Measurements from ENCODE around the gene PTPRK. TPM values are rescaled to one million over a fixed set of nuclear protein-coding genes. Genes with fewer than 3 reads are reported as not detected.

The PTPRK gene
- total RNA-seq, 2 donors from 2014 or later = 33.7 to 36.0 TPM

DNA sequence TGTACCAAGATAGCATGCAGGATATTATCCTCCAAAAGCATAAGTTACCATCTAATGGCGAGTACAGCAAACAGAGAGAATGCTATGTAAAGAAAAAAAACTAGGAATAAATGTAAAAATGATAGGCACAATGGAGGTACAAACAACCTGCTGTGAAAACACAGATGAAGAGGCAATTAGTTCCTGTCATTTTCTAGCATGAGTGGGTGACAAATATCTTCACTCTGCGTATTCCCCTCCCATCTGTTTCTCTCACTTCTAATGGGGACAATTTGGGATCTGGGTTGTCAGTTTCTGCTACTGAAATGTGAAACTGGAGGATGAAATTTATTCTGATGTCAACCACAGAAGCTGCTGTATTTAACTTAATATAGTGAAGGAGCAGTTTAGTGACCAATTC, 11.7 kb upstream of the PTPRK start:
- Histone ChIP-seq H3K36me3 (no peaks in the 10 kb centered on the region), H3K4me3 (no peak overlapping the region), H3K27me3 (replicated peaks; ENCODE audit: insufficient read depth) (no peaks in the 10 kb centered on the region), H3K4me1 (ENCODE audit: control insufficient read depth in 1 of 2, low read depth in 2 of 2) (no peaks in the 10 kb centered on the region), H3K9me3 (no peaks in the 10 kb centered on the region), H3K27ac (no peak overlapping the region)
- no peak for DNase-seq (ENCODE audit: low spot score)
- TF ChIP-seq, protein P1, sequence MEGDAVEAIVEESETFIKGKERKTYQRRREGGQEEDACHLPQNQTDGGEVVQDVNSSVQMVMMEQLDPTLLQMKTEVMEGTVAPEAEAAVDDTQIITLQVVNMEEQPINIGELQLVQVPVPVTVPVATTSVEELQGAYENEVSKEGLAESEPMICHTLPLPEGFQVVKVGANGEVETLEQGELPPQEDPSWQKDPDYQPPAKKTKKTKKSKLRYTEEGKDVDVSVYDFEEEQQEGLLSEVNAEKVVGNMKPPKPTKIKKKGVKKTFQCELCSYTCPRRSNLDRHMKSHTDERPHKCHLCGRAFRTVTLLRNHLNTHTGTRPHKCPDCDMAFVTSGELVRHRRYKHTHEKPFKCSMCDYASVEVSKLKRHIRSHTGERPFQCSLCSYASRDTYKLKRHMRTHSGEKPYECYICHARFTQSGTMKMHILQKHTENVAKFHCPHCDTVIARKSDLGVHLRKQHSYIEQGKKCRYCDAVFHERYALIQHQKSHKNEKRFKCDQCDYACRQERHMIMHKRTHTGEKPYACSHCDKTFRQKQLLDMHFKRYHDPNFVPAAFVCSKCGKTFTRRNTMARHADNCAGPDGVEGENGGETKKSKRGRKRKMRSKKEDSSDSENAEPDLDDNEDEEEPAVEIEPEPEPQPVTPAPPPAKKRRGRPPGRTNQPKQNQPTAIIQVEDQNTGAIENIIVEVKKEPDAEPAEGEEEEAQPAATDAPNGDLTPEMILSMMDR (IDR thresholded peaks at IDR 0.05) = no peak
- ATAC-seq (ENCODE audit: insufficient number of reproducible peaks, low FRiP score, low read depth) = no peak

DNA sequence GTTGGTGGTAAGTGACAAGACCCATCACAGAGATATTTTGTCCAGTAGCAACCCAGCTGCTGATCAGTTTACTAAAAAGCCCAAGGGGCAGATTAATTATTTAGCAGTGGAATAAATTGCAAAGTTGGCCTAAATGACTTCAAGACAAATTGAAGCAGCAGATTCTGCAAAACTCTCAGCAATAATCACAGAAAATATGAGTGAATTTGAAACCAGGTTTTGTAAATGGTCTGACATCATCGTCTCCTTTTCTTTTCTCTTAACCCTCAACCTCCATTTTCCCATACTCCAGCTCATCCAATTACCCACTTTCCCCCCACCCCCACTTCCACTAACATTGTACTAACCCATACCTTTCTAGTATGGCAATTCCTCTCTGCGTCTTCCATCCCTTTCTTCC, 11.3 kb upstream of the PTPRK start:
- no peak overlapping the region for H3K27ac ChIP-seq
- TF ChIP-seq, protein P1 (IDR thresholded peaks at IDR 0.05) = no peak
- H3K27me3 ChIP-seq (replicated peaks; ENCODE audit: insufficient read depth) = no peaks in the 10 kb centered on the region
- H3K4me1 ChIP-seq (ENCODE audit: control insufficient read depth in 1 of 2, low read depth in 2 of 2) = no peaks in the 10 kb centered on the region
- H3K9me3 ChIP-seq = no peaks in the 10 kb centered on the region
- DNase-seq (ENCODE audit: low spot score) = no peak
- H3K4me3 ChIP-seq = no peak overlapping the region
- H3K36me3 ChIP-seq = no peaks in the 10 kb centered on the region
- no peak for ATAC-seq (ENCODE audit: insufficient number of reproducible peaks, low FRiP score, low read depth)

DNA sequence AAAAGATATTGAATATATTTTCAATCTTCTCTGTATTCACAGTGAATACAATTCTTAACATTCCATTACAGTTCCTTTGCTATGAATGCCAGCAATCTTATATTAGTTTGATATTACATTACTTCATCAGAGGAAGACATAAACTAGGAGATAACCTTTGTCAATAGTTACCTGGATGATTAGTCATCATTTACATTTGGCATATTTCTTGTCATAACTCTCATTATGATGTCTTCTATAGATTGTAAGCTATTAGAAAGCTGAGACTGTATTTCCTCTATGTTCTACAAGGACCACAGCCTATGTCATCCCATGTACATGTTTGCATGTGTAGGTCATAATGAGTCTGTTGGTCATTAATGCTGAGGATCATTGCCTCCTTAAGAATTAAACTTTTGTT, 7.8 kb upstream of the PTPRK start:
- Histone ChIP-seq H3K27me3 (replicated peaks; ENCODE audit: insufficient read depth) (no peaks in the 10 kb centered on the region), H3K27ac (no peak overlapping the region), H3K4me3 (no peak overlapping the region), H3K36me3 (no peaks in the 10 kb centered on the region), H3K4me1 (ENCODE audit: control insufficient read depth in 1 of 2, low read depth in 2 of 2) (no peaks in the 10 kb centered on the region), H3K9me3 (no peaks in the 10 kb centered on the region)
- ATAC-seq (ENCODE audit: insufficient number of reproducible peaks, low FRiP score, low read depth) (no peak), DNase-seq (ENCODE audit: low spot score) (no peak)
- TF ChIP-seq, protein P1 (IDR thresholded peaks at IDR 0.05) = no peak

DNA sequence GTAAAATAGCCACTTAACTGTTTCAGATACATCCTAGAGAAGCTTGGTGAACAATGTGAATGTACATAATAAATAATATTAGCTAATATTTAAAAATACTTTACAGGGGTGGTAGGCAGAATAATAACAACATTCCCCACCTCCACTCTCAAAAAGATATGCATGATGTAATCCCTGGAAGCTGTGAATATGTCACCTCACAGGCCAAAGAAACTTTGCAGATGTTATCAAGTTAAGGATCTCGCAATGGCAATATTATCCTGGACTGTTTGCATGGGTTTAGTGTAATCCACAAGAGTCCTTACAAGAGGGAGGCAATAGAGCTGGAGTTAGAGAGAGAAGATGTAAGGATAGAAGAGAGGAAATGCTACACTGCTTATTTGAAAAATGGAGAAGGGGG, 7.0 kb upstream of the PTPRK start:
- TF ChIP-seq, protein P1 (IDR thresholded peaks at IDR 0.05) = no peak
- Histone ChIP-seq H3K27me3 (replicated peaks; ENCODE audit: insufficient read depth) (no peaks in the 10 kb centered on the region), H3K36me3 (no peaks in the 10 kb centered on the region), H3K4me1 (ENCODE audit: control insufficient read depth in 1 of 2, low read depth in 2 of 2) (no peaks in the 10 kb centered on the region), H3K27ac (no peak overlapping the region), H3K4me3 (no peak overlapping the region), H3K9me3 (no peaks in the 10 kb centered on the region)
- DNase-seq (ENCODE audit: low spot score) (no peak), ATAC-seq (ENCODE audit: insufficient number of reproducible peaks, low FRiP score, low read depth) (no peak)

DNA sequence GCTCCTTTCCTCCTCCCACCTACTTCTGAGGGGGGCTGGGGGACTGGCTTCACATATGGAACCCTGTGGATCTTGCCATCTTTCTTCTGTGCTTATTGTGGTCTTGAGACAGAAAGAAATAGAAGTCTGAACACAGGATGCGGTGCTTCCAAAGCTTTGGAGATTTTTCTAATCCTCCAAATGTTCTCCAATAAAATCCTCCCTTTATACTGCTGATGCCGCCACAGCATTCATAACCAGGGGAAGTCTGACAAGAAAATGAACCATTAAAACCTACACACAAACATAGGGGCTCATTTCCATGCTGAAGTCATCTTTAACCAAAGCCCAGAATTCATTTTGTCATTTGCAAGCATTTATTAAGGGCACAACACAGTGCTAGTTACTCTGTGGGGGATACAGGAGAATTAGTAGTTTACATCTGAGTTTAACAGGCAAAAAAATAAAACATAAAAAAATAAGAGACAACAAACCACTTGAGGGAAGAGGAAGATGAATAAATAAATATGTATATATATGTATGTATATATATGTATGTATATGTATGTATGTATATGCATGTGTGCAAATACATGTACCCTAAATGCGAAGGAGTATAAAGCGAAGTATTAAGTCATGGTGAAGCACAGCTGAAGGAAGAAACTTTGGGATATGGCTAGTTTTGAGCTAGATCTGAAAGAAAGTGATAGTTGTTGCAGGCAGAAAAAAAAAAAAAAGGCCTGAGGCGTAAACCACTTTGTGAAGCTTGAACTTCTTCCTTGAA, 5.9 kb upstream of the PTPRK start:
- TF ChIP-seq, protein P1 (IDR thresholded peaks at IDR 0.05) = no peak
- no peaks in the 10 kb centered on the region for H3K9me3 ChIP-seq
- H3K27ac ChIP-seq = no peak overlapping the region
- no peak for DNase-seq (ENCODE audit: low spot score)
- H3K36me3 ChIP-seq = no peaks in the 10 kb centered on the region
- H3K4me1 ChIP-seq (ENCODE audit: control insufficient read depth in 1 of 2, low read depth in 2 of 2) = peaks cover 0 to 3% of the 10 kb centered on the region in 2 donors
- H3K27me3 ChIP-seq (replicated peaks; ENCODE audit: insufficient read depth) = no peaks in the 10 kb centered on the region
- ATAC-seq (ENCODE audit: insufficient number of reproducible peaks, low FRiP score, low read depth) = no peak
- no peak overlapping the region for H3K4me3 ChIP-seq

All from thoracic aorta (tissue), 2 donors.